ENCODE measurements around the gene BUD31. TPM values are rescaled to one million over a fixed set of nuclear protein-coding genes. Genes with fewer than 3 reads are reported as not detected.

The BUD31 gene
- total RNA-seq, 2 experiments from 2014 or later = 100 to 118 TPM

DNA sequence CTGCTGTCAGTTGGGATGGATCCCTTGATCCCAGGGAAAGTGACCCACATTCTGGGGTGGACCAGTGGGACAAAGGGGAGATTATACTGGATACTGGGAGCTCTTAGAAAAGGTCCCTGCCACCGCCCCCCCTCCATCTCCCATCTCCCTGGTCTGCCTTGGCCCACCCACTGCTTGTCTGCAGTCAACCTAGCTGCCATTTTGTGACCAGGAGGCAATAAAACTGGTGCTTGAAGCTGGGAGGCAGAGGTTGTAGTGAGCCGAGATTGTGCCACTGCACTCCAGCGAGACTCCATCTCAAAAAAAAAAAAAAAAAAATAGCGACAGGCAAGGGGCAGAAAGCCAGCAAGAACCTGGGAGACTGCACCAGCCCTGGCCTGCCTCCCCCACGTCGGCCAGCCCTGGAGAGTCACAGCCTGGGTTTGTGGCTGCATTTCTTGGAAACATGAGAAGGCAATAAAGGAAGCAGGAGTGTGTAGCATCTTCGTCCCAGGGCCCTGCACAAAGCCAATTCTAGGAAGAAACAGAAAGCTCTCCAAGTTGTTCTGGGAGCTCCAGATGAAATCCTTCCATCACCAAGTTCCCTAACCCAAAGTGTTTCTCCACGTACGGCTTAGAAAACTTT lies 38.9 kb upstream of the BUD31 start:
- Histone ChIP-seq H3K9me3 (ENCODE audit: low read length) (no peaks in the 10 kb centered on the region), H4K20me1 (ENCODE audit: insufficient read depth, low read length) (no peaks in the 10 kb centered on the region), H3K4me2 (ENCODE audit: low read length) (no peak overlapping the region), H3K27ac (ENCODE audit: low read depth, low read length, poor library complexity, severe bottlenecking) (no peak overlapping the region), H3K36me3 (ENCODE audit: insufficient read depth, low read length) (peaks cover 28% of the 10 kb centered on the region), H3K4me3 (ENCODE audit: low read depth, low read length, poor library complexity, severe bottlenecking) (no peak overlapping the region), H3K9me2 (ENCODE audit: insufficient read depth, low read length) (no peaks in the 10 kb centered on the region), H3K4me1 (ENCODE audit: insufficient read depth, low read length, poor library complexity, severe bottlenecking) (no peaks in the 10 kb centered on the region), H3K79me2 (ENCODE audit: insufficient read depth, low read depth, low read length) (peaks cover 2% of the 10 kb centered on the region; the same call in 1 of the 2 replicates), H2AFZ (ENCODE audit: low read length) (no peak overlapping the region)
- CTCF ChIA-PET (ENCODE audit: unreplicated experiment) = no interaction called here
- TF ChIP-seq EZH2phosphoT487 (IDR thresholded peaks at IDR 0.05; ENCODE audit: borderline replicate concordance, low read depth, low read length) = no peak
- TF ChIP-seq, protein P1, sequence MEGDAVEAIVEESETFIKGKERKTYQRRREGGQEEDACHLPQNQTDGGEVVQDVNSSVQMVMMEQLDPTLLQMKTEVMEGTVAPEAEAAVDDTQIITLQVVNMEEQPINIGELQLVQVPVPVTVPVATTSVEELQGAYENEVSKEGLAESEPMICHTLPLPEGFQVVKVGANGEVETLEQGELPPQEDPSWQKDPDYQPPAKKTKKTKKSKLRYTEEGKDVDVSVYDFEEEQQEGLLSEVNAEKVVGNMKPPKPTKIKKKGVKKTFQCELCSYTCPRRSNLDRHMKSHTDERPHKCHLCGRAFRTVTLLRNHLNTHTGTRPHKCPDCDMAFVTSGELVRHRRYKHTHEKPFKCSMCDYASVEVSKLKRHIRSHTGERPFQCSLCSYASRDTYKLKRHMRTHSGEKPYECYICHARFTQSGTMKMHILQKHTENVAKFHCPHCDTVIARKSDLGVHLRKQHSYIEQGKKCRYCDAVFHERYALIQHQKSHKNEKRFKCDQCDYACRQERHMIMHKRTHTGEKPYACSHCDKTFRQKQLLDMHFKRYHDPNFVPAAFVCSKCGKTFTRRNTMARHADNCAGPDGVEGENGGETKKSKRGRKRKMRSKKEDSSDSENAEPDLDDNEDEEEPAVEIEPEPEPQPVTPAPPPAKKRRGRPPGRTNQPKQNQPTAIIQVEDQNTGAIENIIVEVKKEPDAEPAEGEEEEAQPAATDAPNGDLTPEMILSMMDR (conservative IDR thresholded peaks at IDR 0.05; ENCODE audit: low read length) = no peak
- POLR2A ChIA-PET = interaction anchor here (0.7 to 1.0 kb wide), 2 partner anchors 9 to 40 kb away, joined by 3 to 4 read pairs; no protein-coding TSS in a partner anchor
- BruUV-seq (replicated peaks) = no TSS peak
- intact Hi-C loops (cut with micrococcal nuclease; ENCODE audit: unreplicated experiment) = loop anchor here (5.0 kb wide), 1 partner anchor 37 kb away; the partner anchor contains the start of genes BUD31 and PDAP1
- DNase-seq (ENCODE audit: low spot score) = no peak

DNA sequence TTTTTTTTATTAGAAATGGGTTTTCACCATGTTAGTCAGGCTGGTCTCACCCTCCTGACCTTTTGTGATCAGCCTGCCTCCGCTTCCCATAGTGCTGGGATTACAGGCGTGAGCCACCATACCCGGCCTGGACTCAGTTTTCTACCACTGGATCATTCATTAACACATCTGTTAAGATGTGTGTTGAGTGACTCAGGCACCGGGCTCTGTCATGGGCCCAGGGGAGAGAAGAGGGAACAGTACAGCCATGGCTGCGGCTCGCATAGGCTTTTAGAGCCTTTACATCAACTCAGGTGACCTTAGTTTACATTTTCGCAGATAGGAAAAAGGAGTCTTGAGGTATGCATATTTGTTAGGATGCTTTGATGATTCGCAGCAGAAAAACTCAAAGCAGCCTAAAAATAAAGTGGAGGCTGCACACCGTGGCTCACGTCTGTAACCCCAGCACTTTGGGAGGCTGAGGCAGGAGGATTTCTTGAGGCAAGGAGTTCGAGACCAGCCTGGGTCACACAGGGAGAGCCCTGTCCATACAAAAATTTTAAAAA lies 37.3 kb upstream of the BUD31 start:
- Histone ChIP-seq H3K4me1 (ENCODE audit: insufficient read depth, low read length, poor library complexity, severe bottlenecking) (peaks cover 11% of the 10 kb centered on the region), H3K79me2 (ENCODE audit: insufficient read depth, low read depth, low read length) (peaks cover 18% of the 10 kb centered on the region), H4K20me1 (ENCODE audit: insufficient read depth, low read length) (no peaks in the 10 kb centered on the region), H3K9me3 (ENCODE audit: low read length) (no peaks in the 10 kb centered on the region), H3K27ac (ENCODE audit: low read depth, low read length, poor library complexity, severe bottlenecking) (no peak overlapping the region), H3K4me3 (ENCODE audit: low read depth, low read length, poor library complexity, severe bottlenecking) (no peak overlapping the region), H3K36me3 (ENCODE audit: insufficient read depth, low read length) (peaks cover 19% of the 10 kb centered on the region), H3K4me2 (ENCODE audit: low read length) (no peak overlapping the region), H3K9me2 (ENCODE audit: insufficient read depth, low read length) (no peaks in the 10 kb centered on the region), H2AFZ (ENCODE audit: low read length) (no peak overlapping the region)
- TF ChIP-seq, protein P1 (conservative IDR thresholded peaks at IDR 0.05; ENCODE audit: low read length) = no peak
- TF ChIP-seq EZH2phosphoT487 (IDR thresholded peaks at IDR 0.05; ENCODE audit: borderline replicate concordance, low read depth, low read length) = no peak
- CTCF ChIA-PET (ENCODE audit: unreplicated experiment) = no interaction called here
- no peak for DNase-seq (ENCODE audit: low spot score)
- intact Hi-C loops (cut with micrococcal nuclease; ENCODE audit: unreplicated experiment) = loop anchor here (5.0 kb wide), 1 partner anchor 36 kb away; the partner anchor contains the start of genes BUD31 and PDAP1
- POLR2A ChIA-PET = interaction anchor here (0.7 kb wide), 1 partner anchor 8 kb away, joined by 4 read pairs; no protein-coding TSS in a partner anchor
- no TSS peak for BruUV-seq (replicated peaks)
